HG02981 (cell line): ENCODE data around the gene B3GNT4.
"Not testable (repeated sequence)": the region's sequence is repeated elsewhere in the genome, so short reads cannot be mapped to it uniquely, and the experiment has no call there.

ENCODE experiments used
- ATAC-seq: cut with Tn5 transposase; IDR thresholded peaks from one replicate; pipeline ENCODE4 v1.9.1; 2021; ENCODE audit warnings: mild to moderate bottlenecking, moderate library complexity; ENCODE audit not compliant: unreplicated experiment

The B3GNT4 gene

DNA sequence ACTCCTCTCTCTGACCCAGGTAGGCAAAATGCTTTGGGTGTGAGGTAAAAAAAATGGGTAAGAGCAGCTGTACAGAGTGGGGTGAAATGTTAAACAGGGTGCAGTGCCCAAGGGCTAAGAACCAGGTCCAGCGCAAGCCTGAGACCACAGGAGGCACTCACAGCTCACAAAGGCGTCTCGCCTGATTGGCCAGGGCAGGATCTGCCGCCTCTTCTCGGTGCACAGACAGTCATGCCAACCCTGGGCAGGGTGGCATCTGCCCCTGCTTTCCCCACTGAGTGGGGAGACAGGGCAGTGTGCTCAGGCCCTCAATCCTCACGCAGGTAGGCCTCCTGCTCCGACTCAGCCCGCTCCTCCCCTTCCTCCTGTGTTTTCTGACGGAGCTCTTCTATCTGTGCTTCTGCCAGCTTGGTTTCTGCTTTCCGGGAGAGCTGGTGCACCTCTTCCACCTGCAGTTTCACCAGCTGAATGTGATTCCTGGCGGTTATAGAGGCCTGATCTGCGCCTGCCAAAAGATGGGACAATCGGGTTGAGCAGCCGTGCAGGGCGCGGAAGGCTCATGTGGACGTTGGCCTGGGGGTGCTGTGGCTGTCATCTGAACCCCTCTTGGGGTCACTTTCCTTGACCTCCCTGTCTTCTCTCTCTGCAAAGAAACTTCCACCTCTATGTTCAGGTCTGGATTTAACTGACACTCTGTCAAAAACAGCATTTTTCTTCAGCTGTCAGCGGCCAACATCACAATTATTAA lies 4.7 kb downstream of the B3GNT4 start:
- ATAC-seq, result no peak

DNA sequence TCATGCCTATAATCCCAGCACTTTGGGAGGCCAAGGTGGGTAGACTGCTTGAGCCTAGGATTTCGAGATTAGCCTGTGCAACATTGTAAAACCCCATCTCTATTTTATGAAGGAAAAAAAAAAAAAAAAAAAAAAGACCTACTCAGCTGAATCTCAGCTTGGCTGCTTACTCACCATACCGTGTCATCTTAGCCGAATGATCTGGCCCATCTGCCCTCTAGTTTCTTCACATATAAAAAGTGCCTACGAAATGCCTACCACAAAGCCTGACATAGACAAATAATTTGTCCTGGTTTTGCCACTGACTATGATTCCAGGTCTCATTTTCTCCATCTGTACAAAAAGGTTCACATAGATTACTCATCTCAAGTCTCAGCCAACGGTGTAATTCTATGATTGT lies 12.3 kb downstream of the B3GNT4 start:
- ATAC-seq, result no peak

DNA sequence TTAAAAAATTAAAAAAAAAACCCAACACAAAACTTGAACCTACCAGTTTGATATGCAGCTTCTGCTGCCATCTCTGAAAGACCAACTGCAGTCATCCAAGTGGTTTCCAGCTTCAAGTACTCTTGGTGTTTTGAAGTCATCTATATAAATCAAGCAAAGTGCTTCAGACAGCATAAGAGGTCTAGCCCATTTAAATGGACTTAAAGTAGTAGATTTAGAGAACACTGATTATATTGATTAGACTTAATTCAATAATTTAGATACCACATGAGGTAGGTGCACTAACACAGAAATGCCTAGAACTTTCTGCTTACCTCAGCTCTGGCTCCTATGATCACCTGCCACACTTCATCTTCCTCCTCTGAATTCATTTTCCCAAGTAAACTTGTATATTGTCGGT lies 12.9 kb downstream of the B3GNT4 start:
- no peak for ATAC-seq

DNA sequence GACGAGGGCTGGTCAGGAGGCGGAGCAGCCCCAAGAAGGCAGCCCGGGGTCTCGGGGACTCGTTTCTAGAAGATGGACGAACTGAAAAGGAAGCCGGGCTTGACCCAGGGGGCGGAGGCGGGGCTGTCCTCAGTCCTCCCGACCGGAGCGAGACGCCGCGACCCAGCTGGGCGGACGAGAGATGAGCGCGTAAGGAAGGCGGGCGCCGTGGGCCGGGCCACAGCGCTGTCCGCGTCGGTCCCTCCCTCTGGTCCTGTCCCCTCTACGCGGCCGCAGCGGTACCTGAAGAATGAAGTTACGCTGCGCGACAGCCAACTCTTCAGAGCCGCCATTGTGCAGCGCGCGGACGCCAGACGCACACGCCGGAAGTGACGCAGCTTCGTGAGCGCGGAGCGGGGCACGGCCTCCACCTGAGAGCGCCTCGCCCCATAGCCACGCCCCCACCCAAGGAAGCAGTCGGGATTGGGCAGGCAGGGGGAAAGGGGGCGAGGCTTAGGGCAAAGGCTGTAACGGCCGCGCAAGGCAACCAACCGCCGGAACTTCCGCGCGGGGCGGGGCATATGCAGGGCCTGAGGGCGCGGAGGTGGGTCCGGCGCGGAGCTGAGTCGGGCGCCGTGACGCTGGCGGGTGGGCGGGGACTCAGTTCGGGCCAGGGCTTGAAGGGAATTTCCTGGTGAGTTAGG lies 22.3 kb downstream of the B3GNT4 start, which contains the start of gene DIABLO:
TSS of gene DIABLO (minus strand) at position 370 of the 683 bp plus-strand sequence. CDS start at position 332, 38 bp downstream.
- peak; percentile 90 for ATAC-seq

DNA sequence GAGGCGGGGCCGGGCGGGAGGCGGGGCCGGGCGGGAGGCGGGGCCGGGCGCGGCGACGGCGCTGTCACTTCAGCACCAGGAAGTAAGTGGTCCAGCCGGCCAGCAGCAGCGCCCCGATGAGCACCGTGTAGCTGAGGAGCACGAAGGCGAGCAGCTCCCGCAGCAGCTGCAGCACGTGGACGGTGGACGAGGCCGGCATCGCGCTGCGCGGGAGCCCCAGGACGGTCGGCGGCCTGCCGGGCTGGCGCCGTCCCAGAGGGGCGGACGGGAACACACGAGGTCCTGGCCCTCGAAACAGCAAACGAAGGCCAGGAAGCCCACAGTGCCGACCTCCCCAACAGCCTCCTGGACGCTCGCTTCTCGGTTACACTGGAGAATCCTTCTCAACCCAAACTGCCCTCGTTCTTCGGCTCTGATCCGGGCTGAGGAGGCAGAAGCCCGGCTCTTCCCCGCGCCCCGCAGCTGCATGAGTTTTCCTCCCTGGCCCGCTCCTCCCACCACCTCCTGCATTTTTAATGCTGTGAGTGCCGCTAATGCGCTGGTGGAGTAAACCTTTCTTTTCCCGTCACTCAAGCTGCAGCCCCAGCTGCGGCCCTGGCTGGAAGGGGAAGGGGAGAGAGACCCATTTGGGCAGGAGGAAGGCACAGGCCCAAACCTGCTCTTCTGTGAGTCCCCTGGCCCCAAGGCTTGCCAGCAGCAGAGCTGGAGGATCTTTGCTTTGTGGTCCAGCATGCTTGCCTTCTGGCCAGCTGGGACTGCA lies 23.0 kb downstream of the B3GNT4 start:
- ATAC-seq, result no peak

DNA sequence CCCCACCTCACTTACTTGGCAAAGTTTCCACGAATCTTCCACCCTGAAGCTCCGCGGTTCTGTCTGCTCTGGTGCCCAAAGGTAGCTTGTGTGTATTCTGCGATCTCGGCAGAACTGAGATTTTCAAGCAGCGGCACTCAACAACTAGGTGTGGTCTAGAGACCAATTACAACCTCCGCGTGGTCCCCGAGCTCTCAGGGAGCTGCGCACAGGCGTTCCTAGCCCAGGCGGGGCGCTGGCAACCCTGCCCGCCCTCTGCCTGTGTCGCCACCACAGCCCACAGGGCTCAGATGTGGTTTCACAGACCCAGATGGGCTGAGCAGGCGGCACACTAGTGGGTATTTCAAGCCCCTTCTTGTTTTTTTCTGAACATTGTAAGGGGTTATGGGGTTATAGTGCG lies 23.8 kb downstream of the B3GNT4 start:
- ATAC-seq, result no peak

DNA sequence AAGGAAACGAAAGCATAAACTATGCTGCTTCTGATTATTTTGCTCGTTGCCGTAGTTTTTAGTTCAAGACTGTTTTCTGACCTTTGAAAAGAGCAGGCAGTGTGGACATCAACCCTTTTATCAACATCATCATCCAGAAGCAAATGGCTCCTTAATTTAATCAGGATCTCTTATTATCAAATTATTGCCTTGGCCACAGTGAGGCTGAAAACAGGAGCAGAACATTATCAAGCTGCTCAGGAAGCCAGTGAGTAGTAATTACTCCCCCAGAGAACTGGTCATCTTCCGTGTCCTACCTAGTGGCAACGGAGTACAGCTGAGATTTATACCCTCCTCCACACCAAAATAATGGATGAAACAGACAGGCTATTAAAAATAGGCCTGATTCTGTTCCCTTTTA lies 24.6 kb downstream of the B3GNT4 start:
- no peak for ATAC-seq

DNA sequence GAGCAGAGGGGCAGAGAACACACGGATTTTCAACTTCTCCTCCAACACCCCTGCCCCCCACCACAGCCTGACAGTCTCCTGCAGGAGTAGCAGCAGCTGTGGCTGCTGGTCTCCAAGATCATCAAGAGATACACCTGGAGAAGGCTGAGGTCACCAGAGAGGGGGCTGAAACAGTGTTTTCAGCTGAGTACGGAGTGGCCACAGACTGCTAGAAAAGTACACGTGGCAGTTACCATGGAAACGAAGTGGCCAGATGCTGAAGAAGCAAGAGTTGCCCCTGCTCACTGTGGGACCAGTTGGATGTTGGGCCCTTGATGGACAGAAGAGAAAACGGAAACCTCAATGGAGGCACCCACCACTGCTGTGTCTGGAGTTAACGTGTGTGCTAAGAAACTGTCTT lies 27.3 kb downstream of the B3GNT4 start:
- ATAC-seq, result no peak

DNA sequence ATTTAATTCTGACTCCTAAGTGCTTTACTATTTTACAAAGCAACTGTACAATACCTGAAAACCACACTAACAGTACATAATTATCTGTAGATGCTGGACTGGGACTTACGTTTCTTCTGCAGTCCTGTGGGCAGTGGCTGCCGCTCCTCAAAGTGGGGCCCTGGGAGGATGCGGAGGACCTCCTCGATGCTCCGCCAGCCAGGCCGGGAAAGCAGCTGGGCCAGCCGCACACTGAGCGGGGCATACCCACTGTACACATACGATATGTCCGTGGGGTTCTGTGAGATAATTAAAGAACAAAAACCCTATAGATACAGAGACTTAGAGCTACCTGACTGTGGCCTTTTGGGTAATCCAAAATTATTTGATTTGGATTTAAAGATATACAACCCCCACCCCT lies 29.2 kb downstream of the B3GNT4 start:
- no peak for ATAC-seq

DNA sequence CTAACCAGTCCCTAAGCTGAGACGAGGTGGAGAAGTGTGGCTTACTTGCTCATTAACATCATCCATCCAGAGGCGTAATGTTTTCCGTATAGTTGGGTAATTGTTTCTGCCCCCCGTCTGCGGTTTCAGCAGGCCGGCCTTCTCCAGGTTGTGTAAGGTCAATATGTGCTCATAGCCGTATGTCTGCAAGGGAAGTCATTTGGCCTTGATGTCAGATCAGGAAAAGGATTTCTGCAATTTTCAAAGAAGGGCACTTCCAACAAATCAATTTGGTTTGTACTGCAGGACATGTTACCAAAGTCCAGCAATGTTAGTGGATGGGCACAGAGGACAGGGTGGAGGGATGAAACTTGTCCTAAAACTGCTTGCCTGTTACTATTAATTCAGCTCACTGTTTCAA lies 32.2 kb downstream of the B3GNT4 start:
- no peak for ATAC-seq

DNA sequence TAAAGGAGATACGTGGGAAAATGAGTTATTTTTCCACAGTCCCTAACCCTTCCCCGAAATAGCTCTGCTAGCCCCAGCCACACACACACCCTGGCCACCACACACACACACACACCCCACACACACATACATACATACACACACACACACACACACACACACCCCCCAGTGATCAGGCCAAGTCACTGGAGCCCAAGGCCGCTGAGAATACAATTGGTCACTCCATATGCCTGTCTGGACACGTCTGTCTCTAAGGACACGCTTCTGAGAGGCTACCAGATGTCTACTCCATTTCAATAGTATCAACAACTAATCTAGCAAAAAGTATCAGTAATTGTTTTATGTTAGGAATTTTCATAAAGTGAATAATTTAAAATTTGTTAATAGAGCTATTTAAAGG lies 35.4 kb downstream of the B3GNT4 start:
- ATAC-seq, result no peak

DNA sequence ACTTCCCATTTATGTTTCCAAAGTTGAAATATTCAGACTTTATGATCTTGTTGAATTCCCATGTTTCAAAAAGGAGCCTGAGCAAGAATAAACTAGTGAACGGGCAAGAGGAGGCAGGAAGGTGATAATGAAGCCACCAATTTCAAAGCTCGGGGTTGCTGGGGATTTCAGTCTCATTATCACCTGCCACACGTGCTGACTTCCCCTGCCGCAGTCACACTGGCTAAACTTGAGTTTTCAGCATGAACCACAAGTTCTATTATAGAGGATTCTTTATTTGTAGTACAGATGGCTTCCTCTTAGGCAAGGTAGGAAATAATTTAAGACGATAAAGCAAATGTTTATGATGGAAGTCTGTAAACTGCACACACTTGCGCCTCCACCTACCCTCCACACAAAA lies 40.5 kb downstream of the B3GNT4 start:
- ATAC-seq, result no peak

DNA sequence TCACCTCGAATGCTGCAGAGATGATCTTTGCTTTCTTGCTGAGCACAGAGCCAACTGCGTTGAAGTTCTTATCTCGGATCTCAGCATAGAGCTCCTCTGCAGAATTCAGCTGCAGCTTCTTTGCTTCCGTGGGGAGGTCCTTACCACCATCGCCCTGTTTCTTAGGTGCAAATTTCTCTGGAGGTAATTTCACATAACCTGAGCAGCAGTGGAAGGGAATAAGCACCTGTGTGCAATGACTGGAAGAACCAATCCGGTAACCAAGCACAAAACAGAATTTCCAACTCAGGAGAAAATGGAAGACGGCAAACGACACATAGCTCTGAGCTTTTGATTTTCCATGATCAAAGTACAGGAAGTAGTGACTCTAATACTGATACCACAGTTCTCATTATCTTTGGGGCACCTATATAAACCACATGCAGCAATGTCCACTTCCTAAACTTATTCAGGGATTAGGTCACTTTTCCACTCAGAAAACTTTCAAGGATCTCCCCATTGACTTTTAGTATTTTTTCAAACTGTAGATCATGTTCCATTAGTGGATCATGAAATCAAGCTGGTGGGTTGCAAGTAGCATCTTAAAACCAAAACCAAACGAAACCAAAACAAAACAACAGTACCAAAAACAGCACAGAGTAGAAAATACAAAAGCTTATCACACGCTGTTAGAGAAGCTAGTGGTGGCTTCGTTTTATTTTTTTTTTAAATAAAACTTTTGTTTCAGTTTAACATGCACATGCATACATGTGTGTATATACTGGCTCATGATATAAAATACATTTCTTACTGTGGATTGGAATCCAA lies 41.3 kb downstream of the B3GNT4 start:
- ATAC-seq, result no peak

DNA sequence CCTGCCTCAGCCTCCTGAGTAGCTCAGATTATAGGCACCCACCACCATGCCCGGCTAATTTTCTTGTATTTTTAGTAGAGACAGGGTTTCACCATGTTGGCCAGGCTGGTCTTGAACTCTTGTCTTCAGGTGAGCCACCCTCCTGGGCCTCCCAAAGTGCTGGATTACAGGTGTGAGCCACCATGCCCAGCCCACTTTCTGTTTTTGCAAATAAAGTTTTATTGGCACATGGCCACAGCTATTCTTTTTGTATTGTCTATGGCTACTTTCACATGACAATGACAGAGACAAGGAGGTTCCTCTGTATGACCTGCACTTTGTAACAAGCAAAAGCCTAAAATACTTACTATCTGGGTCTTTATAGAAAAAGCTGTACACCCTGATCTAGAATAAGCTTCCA lies 42.0 kb downstream of the B3GNT4 start:
- no peak for ATAC-seq

DNA sequence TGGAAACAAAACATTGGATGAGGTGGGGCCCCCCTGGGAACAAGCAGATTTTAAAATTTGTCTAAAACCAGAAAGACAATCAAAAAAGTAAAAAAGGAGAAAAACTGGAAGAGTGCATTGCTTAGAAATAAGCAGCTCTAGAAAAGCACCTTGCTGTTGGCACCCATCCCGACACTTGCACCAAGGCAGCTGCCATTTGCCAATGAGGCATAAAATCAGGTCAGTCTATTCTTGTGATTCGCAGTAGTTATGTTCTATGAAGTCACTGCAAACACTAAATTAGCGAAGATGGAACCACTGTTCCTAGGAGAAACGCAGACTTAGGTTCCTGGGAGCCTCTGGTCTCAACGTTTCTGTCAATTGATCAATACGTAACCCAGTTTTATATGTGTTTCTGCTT lies 46.5 kb downstream of the B3GNT4 start:
- ATAC-seq, result no peak

DNA sequence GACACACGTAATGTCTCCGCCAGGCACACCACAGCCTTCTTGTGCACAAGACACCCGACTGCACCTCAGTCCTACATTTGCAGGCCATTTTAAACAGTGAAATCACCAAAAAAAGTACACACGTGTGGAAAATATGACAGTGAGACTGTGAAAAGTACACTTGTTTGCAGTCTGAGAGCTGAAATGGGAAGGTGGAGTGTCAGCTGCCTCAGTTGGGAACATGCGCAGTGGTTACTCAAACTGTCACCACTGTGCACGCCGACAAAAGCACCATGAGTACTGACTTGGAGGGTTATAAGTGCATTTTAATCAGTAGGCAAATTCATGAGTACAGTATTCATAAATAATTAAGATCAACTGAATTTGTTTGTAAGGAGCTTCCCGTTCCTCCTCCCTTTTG lies 47.0 kb downstream of the B3GNT4 start:
- no peak for ATAC-seq

DNA sequence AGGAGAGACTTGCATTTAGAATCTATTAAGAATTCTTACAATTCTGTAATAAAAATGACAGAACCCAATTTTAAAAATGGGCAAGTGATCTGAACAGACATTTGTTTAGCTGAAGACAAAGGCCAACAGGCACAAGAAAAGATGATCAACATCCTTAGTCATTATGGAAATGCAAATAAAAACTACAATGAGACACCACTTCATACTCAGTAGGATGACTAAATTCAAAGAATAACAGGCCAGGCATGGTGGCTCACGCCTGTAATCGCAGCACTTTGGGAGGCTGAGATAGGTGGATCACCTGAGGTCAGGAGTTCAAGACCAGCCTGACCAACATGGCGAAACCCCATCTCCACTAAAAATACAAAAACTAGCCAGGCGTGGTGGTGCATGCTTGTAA lies 55.0 kb downstream of the B3GNT4 start:
- not testable (repeated sequence) for ATAC-seq
